Vagina (tissue), 2 donors: ENCODE results near the gene PSMC5.

ENCODE experiments used
- POLR2A ChIP-seq, 2 donors: fragments of 450-650 bp; IDR thresholded peaks; one replicate each; pipeline ENCODE4 v1.6.1; 2017; ENCODE audit warnings: antibody characterized with exemption in 2 of 2, mild to moderate bottlenecking in 2 of 2, moderate library complexity in 2 of 2
- TF ChIP-seq, protein P1 (sequence below), 3 experiments: fragments of 450-650 bp in 2 of 3; fragments of 200-600 bp in 1 of 3; sonication (generic) in 1 of 3; IDR thresholded peaks; one replicate each; pipeline ENCODE4 v1.5.1; 2017 to 2019; ENCODE audit warnings: antibody characterized with exemption in 3 of 3, mild to moderate bottlenecking in 2 of 3, moderate library complexity in 2 of 3

DNA sequence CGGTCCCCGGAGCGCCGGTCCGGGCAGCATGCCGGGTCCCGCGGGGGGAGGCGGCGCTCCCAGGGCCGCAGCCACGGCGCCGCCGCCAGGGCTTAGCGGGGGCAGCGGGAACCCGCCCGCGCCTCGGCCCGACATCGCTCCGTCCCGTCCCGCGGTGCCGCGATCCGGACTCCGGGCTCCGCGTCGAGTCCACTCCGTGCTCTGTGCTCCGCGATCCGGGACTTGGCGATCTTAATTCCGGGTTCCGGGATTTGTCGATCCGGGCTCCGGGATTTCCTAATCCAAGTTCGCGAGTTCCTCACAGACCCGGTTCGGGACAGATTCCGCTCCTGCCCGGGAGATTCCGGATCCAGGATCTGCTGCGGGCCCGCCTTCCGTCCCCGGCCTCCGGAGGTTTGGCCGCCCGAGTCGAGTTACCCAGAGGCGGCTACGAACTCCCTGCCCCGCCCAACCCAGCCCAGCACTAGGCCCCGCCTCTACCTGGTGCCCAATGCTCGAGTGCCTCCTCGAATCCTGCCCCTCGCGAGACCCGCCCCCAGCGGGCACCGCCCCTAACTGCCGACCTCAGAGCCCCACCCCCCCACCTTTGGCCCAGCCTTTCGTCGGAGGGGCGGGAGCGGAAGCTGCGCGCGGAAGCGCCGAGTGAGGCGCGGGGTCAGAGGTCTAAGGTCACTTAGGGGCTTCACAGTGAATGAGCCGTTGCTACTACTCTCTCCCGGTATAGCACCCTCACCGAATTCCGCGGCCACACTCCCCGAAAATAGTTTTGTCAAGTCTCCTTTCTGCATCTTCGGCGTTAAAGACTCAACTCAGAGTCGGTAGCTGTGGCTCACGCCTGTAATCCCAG, 15.5 kb downstream of the PSMC5 start, which contains the start of gene SMARCD2:
- TF ChIP-seq, protein P1, sequence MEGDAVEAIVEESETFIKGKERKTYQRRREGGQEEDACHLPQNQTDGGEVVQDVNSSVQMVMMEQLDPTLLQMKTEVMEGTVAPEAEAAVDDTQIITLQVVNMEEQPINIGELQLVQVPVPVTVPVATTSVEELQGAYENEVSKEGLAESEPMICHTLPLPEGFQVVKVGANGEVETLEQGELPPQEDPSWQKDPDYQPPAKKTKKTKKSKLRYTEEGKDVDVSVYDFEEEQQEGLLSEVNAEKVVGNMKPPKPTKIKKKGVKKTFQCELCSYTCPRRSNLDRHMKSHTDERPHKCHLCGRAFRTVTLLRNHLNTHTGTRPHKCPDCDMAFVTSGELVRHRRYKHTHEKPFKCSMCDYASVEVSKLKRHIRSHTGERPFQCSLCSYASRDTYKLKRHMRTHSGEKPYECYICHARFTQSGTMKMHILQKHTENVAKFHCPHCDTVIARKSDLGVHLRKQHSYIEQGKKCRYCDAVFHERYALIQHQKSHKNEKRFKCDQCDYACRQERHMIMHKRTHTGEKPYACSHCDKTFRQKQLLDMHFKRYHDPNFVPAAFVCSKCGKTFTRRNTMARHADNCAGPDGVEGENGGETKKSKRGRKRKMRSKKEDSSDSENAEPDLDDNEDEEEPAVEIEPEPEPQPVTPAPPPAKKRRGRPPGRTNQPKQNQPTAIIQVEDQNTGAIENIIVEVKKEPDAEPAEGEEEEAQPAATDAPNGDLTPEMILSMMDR (IDR thresholded peaks at IDR 0.05) = peak in 1 of 3 experiments; percentile 68
- TF ChIP-seq POLR2A (IDR thresholded peaks at IDR 0.05) = peak; percentile 47 to 97
